NCI-H1092 treated with DMSO at 0.1 percent for 48 hours (cell line): ENCODE measurements around the gene TBCB.
"Not testable (repeated sequence)": the region's sequence is repeated elsewhere in the genome, so short reads cannot be mapped to it uniquely, and the experiment has no call there.

Experiments used
- DNase-seq: peaks from one replicate; lab custom pipeline; 2025; lab: John Stamatoyannopoulos, UW

The TBCB gene

DNA sequence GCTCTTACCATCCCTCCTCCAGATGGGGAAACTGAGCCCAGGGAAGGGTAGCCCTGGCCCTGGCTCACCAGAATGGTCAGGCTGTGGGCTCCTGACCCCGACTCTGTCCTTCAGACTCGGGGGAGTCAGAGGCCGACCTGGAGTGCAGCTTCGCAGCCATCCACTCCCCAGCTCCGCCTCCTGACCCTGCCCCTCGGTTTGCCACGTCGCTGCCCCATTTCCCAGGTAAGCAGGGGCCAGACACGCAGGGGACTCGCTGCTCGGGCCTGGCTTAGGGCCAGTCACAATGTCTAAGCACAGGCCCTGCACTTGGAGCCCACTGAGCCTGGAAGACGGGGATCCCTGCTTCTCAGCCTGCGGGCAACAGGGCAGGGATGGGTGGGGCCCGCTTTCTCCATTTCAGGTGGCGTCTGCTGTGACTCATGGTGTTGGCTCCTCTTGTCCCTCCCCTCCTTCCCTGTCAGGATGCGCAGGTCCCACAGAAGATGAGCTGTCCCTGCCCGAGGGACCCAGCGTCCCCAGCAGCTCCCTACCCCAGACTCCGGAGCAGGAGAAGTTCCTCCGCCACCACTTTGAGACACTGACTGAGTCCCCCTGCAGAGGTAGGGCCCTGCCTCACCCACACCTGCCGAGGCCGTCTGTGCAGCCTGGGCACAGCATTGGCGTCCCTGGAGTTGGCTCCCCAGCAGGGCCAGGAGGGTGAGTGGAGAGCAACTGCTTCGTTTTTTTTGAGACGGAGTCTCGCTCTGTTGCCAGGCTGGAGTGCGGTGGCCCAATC is 13.5 kb upstream of the TBCB start:
- DNase-seq, result no peak

DNA sequence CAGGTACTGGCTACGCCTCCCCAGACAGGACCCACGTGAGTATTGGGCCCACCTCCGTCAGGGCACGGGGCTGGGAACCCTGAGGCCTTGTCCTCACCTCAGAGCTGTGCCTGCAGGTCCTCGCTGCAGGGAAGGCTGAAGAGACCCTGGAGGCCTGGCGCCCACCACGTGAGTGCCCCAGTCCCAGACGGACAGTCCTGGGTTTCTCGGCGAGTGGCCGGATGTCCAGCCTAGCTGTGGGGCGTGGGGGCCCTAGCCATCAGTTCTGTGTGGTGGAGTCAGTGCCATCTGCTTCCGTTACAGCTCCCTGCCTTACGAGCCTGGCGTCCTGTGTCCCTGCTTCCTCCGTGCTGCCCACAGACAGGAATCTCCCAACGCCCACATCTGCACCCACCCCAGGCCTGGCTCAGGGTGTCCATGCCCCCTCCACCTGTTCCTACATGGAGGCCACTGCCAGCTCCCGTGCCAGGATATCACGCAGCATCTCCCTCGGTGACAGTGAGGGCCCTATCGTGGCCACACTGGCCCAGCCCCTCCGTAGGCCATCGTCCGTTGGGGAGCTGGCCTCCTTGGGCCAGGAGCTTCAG is 12.1 kb upstream of the TBCB start:
- DNase-seq, result no peak

GRCh38 chr19:36103842-36104552 is 11.3 kb upstream of the TBCB start:
- DNase-seq, result no peak

- DNase-seq, result no peak
These were observed 8.8 kb upstream of the TBCB start for GRCh38 chr19:36106441-36106840.

GRCh38 chr19:36106991-36107390 is 8.3 kb upstream of the TBCB start:
- DNase-seq, result no peak

DNA sequence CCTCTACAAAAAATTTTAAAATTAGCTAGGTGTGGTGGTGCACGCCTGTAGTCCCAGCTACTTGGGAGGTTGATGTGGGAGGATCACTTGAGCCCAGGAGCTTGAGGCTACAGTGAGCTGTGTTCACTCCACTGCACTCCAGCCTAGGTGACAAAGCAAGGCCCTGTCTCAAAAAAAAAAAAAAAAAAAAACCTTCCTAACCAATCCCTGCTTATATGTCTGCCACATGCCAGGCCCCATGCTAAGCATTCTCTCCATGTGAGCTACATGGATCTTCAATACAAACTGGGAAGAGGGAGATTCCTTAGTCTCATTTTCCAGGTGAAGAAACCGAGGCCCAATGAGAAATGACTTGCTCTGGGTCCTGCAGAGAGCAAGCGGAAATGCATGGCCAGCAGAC is 6.6 kb upstream of the TBCB start:
- no peak for DNase-seq

DNA sequence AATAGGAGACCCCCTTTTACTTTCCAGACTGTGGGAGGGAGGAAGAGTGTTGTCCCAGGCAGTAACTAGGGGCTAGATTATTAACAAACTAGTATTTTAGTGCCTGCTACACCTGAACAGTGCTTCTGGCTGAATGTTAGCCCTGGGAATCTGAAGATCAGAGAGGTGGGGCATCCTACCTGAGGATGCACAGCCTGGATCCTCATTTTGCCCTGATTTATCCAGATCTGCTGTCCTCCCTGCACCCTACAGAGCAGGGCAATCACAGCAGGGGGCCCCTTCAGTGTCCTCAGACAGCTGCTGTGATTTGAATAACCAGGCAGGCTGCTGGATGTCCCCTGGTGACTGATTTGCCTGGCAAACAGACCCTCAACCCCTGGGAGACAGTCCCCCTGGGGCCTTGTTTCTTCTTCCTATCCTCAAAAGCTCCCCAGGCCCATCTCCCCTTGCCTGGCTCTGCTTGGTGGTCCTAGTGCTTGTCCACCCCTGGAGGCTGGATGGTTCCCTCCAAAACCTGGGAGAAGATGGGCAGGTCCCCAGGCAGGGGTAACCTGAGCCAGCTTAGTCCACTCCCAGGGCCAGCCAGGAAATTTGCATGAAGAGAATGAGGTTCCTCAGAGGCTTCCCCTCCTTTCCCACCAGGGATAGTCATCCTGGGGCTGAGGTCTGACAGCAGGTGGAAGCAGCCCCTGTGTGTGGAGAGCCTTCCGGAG is 4.6 kb upstream of the TBCB start, which contains the start of gene OVOL3:
TSS of gene OVOL3 (plus strand) at position 657 of the 713 bp plus-strand sequence. CDS start 60 bp downstream, outside the sequence.
- DNase-seq, result no peak

DNA sequence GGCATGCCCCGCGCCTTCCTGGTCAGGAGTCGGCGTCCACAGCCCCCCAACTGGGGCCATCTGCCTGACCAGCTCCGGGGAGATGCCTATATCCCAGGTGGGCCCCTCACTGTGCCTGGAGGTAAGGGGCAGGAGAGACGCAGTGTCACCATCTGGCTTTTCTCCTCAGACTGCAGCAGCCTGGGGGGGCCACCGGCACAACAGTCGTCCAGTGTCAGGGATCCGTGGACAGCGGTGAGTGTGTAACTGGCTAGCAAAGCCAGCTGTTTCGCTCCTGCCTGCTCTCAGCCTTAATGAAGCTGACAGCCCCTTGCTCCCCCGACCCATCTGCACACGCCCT is 4.1 kb upstream of the TBCB start:
- DNase-seq, result no peak

GRCh38 chr19:36112678-36113077 is 2.6 kb upstream of the TBCB start:
- DNase-seq, result no peak

- no peak for DNase-seq
These were observed 1.8 kb upstream of the TBCB start for GRCh38 chr19:36113425-36113824.

DNA sequence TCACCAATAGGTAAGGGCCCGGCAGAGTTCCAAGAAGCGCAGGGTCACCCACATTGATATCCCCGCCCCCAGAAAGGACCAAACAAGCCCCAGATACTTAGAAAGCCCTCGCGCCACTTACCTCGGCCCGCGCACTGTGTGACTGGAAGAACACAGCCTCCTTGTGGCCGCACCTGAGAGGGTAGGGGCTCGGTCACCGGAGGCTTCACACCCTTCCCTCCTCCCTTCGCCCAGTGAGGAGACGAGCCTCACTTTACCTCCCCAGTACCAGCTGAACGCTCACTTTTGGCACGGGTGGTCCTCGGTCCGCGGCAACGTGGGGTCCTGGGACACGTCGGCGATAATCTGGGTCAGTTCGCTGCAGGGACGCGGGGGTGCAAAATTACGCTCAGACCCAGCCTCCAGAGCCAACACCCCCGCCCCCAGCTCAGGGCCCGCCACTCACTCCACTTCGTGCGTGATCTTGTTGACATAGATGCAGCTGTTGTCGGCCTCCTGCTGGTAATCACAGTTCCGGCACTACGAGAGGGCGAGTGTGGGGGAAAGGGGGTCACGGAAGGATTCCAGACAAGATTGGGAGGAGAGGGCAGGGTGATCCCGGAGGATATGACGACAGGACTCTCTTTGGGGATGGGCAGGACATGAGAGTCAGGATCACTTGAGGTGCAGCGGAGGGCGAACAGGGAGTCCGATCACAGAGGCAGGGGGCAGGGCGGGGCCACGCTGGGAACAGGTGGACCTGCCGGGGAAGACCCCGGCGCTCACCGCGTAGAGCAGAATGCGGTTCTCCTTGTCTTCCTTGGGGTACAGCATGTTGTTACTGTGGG is 1.2 kb upstream of the TBCB start:
- no peak for DNase-seq

DNA sequence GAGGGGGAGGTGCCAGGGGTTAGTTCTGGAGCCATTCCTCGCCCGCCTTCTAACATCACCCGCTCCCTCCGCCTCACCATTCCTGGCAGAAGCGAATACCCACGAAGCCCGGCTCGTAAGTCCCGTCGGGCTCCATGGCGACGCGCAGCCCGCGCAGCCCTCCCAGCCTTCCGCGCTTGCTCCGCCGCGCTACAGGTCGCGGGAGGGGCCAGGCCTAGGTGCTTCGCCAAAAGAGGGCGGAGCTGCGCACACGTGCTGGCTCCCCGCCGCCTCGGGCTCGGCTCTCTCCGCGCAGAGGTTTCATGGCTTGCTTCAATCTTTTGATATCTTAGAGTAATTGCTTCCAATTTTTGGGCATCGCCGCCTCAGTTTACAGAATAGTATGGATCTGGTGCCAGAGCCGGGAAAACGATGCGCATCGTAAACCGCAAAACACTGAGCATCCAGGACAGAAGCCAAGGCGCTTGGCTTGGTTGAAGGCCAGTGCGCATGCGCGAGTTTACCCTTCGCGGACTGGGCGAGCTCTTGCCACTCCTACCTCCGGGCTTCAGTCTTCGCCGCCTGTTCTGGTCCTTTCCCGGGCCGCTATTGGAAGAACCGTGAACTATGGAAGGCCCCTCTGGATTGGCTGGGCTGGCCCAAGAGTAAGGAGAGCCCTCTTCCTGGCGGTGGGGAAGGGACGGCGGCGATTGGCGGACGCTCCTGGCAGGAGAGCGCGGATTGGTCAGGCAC is 381 bp upstream of the TBCB start, which contains the start of gene POLR2I:
TSS of gene POLR2I (minus strand) at position 155 of the 732 bp plus-strand sequence. CDS start at position 136, 19 bp downstream.
- DNase-seq, result peak; percentile 98

GRCh38 chr19:36116344-36116637 is 1.0 kb downstream of the TBCB start:
- DNase-seq, result no peak

GRCh38 chr19:36120092-36120983 is 5.1 kb downstream of the TBCB start:
- no peak for DNase-seq

- no peak for DNase-seq
These were observed 5.7 kb downstream of the TBCB start for GRCh38 chr19:36120984-36121358.

DNA sequence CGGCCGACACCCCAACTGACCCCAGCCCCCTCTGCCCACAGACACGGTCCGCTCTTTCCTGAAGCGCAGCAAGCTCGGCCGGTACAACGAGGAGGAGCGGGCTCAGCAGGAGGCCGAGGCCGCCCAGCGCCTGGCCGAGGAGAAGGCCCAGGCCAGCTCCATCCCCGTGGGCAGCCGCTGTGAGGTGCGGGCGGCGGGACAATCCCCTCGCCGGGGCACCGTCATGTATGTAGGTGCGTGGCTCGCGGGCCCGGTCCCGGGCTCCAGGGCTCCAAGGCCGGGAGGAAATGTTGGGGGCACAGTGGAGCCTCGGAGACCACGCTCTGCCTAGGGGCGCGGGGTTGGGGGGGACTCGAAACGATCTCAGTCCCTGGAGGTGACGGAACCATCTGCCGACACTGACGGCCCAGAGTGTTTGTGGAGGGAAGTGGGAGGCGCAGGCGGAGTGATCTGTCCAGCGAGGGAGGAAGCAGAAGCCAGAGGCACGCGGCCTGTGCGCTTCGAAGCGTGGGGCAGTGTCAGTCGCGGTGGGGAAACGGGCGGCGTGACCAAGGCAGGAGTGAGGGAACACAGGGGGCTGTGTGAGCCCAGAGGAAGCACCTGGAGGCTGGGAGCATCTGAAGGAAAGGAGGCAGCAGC is 6.3 kb downstream of the TBCB start:
- no peak for DNase-seq

GRCh38 chr19:36125557-36125956 is 10.3 kb downstream of the TBCB start:
- no peak for DNase-seq

GRCh38 chr19:36128392-36128736 is 13.1 kb downstream of the TBCB start:
- DNase-seq, result no peak

DNA sequence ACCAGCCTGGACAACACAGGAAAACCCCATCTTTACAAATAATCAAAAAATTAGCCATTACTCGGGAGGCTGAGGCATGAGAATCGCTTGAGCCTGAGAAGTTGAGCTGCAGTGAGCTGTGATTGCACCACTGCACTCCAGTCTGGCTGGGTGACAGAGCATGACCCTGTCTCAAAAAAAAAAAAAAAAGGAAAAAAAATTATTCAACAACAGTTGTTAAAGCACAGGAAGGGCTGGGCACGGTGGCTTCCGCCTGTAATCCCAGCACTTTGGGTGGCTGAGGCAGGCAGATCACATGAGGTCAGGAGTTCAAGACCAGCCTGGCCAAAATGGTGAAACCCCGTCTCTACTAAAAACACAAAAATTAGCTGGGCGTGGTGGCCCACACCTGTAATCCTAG is 16.0 kb downstream of the TBCB start:
- not testable (repeated sequence) for DNase-seq

DNA sequence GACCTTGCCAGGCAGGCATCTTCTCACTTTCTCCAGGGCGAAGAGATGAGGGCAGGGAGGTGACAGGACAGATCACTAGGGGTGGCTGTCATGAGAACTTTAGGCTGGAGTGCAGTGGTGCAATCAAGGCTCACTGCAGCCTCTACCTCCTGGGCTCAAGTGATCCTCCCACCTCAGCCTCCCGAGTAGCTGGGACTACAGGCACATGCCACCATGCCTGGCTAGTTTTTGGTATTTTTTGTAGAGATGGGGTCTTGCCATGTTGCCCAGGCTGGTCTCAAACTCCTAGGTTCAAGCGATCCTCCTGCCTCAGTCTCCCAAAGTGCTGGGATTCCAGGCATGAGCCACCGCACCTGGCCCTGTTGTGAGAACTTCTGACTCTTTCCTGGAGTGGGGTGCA is 19.6 kb downstream of the TBCB start:
- DNase-seq, result not testable (repeated sequence)
